SIG-M5 treated with dmso at 0.1 percent for 504 hours (cell line): ENCODE measurements around the gene C11orf98.
"Not testable (repeated sequence)": the region's sequence is repeated elsewhere in the genome, so short reads cannot be mapped to it uniquely, and the experiment has no call there.

Experiments used
- DNase-seq: peaks from one replicate; lab custom pipeline; 2025; ENCODE audit not compliant: unreplicated experiment; lab: John Stamatoyannopoulos, UW

The C11orf98 gene

GRCh38 chr11:62687508-62688396 is 22.7 kb upstream of the C11orf98 start:
- no peak for DNase-seq

- DNase-seq: no peak
Observed at GRCh38 chr11:62682518-62682917, 17.5 kb upstream of the C11orf98 start.

GRCh38 chr11:62680825-62681240 is 15.8 kb upstream of the C11orf98 start:
- peak; percentile 71 for DNase-seq

GRCh38 chr11:62678770-62679696 is 14.0 kb upstream of the C11orf98 start, which contains the start of gene UBXN1:
Gene UBXN1, minus strand, starts transcription at chr11:62679073. Its CDS starts 150 bp downstream, at chr11:62678923.
- DNase-seq: peak; percentile 89

GRCh38 chr11:62678433-62678769 is 13.4 kb upstream of the C11orf98 start:
- no peak for DNase-seq

- no peak for DNase-seq
Observed at GRCh38 chr11:62677714-62678113, 12.7 kb upstream of the C11orf98 start.

- DNase-seq: no peak
Observed at GRCh38 chr11:62677156-62677555, 12.1 kb upstream of the C11orf98 start.

GRCh38 chr11:62676698-62677097 is 11.7 kb upstream of the C11orf98 start:
- no peak for DNase-seq

- not testable (repeated sequence) for DNase-seq
Observed at GRCh38 chr11:62675415-62675814, 10.4 kb upstream of the C11orf98 start.

- DNase-seq: no peak
Observed at GRCh38 chr11:62673196-62673525, 8.2 kb upstream of the C11orf98 start.

- peak; percentile 94 for DNase-seq
Observed at GRCh38 chr11:62671608-62672389, 6.8 kb upstream of the C11orf98 start, which contains the start of the genes LBHD1 and UQCC3. Gene LBHD1, minus strand, starts transcription at chr11:62672267. Its CDS starts 2,236 bp downstream, at chr11:62670031. Gene UQCC3, plus strand, starts transcription at chr11:62671673. Its CDS starts 73 bp downstream, at chr11:62671746.

GRCh38 chr11:62671236-62671607 is 6.2 kb upstream of the C11orf98 start:
- DNase-seq: peak; percentile 68

- no peak for DNase-seq
Observed at GRCh38 chr11:62669420-62670161, 4.6 kb upstream of the C11orf98 start.

GRCh38 chr11:62667460-62667859 is 2.5 kb upstream of the C11orf98 start:
- DNase-seq: no peak

GRCh38 chr11:62666259-62666926 is 1.4 kb upstream of the C11orf98 start:
- no peak for DNase-seq

- DNase-seq: peak; percentile 67
Observed at GRCh38 chr11:62665599-62666258, 719 bp upstream of the C11orf98 start.

- DNase-seq: peak; percentile 70
Observed at GRCh38 chr11:62664405-62665074, 470 bp downstream of the C11orf98 start.

- peak; percentile 33 for DNase-seq
Observed at GRCh38 chr11:62656796-62657429, 8.1 kb downstream of the C11orf98 start.
